A549 (cell line): ENCODE measurements around the gene DUOX1.

Experiments
- CEBPB ChIP-seq, 2 experiments: fragments of >200 bp in 1 of 2; sonication (Bioruptor Twin) in 1 of 2; formaldehyde crosslinking in 1 of 2; IDR thresholded peaks; 2 replicates each; pipeline ENCODE4 v1.6.1; 2012 to 2016
- MAFK ChIP-seq: fragments of 450-650 bp; IDR thresholded peaks from 2 replicates; pipeline ENCODE4 v1.6.1; 2014; ENCODE audit not compliant: partially characterized antibody
- NPAS2 ChIP-seq: fragments of 250-450 bp; sonication (Bioruptor Pico); IDR thresholded peaks from 2 replicates; pipeline ENCODE4 v1.8.0; 2022; ENCODE audit warnings: mild to moderate bottlenecking, moderate library complexity, borderline replicate concordance
- RAD21 ChIP-seq, 2 experiments: fragments of >200 bp in 1 of 2; sonication (Bioruptor Twin) in 1 of 2; formaldehyde crosslinking in 1 of 2; IDR thresholded peaks in 1 of 2; conservative IDR thresholded peaks in 1 of 2; 2 replicates in 1 of 2; 3 replicates in 1 of 2; pipeline ENCODE4 v1.6.1; 2012 to 2018; ENCODE audit warnings: inconsistent platforms in 1 of 2
- RNF2 ChIP-seq: fragments of 200-600 bp; sonication (generic); IDR thresholded peaks from 2 replicates; pipeline ENCODE4 v1.6.1; 2016; ENCODE audit warnings: low read depth, mild to moderate bottlenecking, antibody characterized with exemption, moderate library complexity, borderline replicate concordance
- TP53 ChIP-seq: fragments of 250-450 bp; sonication (Bioruptor Pico); IDR thresholded peaks from 2 replicates; pipeline ENCODE4 v1.5.0; 2021; ENCODE audit warnings: mild to moderate bottlenecking, moderate library complexity
- TF ChIP-seq, protein P1 (sequence below): fragments of >200 bp; sonication (Bioruptor Twin); formaldehyde crosslinking; IDR thresholded peaks from 3 replicates; pipeline ENCODE4 v1.5.1; 2016
- TF ChIP-seq, protein P2 (sequence below): fragments of 450-650 bp; IDR thresholded peaks from 2 replicates; pipeline ENCODE4 v1.6.1; 2014; ENCODE audit warnings: antibody characterized with exemption

- TF ChIP-seq, protein P1, sequence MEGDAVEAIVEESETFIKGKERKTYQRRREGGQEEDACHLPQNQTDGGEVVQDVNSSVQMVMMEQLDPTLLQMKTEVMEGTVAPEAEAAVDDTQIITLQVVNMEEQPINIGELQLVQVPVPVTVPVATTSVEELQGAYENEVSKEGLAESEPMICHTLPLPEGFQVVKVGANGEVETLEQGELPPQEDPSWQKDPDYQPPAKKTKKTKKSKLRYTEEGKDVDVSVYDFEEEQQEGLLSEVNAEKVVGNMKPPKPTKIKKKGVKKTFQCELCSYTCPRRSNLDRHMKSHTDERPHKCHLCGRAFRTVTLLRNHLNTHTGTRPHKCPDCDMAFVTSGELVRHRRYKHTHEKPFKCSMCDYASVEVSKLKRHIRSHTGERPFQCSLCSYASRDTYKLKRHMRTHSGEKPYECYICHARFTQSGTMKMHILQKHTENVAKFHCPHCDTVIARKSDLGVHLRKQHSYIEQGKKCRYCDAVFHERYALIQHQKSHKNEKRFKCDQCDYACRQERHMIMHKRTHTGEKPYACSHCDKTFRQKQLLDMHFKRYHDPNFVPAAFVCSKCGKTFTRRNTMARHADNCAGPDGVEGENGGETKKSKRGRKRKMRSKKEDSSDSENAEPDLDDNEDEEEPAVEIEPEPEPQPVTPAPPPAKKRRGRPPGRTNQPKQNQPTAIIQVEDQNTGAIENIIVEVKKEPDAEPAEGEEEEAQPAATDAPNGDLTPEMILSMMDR: no peak
- TF ChIP-seq MAFK (no peak), NPAS2 (CRISPR knock-in tag) (no peak), TP53 (CRISPR knock-in tag) (no peak), RNF2 (no peak), CEBPB (IDR thresholded peaks at IDR 0.05) (no peak), RAD21 (conservative IDR thresholded peaks at IDR 0.05 in 1 of 2, IDR thresholded peaks at IDR 0.05 in 1 of 2) (no peak)
- TF ChIP-seq, protein P2, sequence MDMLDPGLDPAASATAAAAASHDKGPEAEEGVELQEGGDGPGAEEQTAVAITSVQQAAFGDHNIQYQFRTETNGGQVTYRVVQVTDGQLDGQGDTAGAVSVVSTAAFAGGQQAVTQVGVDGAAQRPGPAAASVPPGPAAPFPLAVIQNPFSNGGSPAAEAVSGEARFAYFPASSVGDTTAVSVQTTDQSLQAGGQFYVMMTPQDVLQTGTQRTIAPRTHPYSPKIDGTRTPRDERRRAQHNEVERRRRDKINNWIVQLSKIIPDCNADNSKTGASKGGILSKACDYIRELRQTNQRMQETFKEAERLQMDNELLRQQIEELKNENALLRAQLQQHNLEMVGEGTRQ: no peak
Observed at GRCh38 chr15:45106002-45106790, 23.6 kb upstream of the DUOX1 start.
